IPS-NIHi7 (cell line): ENCODE results near the gene AUTS2.
"Not testable (repeated sequence)": the region's sequence is repeated elsewhere in the genome, so short reads cannot be mapped to it uniquely, and the experiment has no call there.

Experiments used
- DNase-seq: peaks from one replicate; pipeline ENCODE4 v3.0.0; 2012; ENCODE audit warnings: mixed read lengths; ENCODE audit errors: extremely low spot score

Gene AUTS2

GRCh38 chr7:69761290-69761922 is 163.1 kb downstream of the AUTS2 start:
- no peak for DNase-seq

- no peak for DNase-seq
Observed at GRCh38 chr7:69762821-69763352, 164.6 kb downstream of the AUTS2 start.

DNA sequence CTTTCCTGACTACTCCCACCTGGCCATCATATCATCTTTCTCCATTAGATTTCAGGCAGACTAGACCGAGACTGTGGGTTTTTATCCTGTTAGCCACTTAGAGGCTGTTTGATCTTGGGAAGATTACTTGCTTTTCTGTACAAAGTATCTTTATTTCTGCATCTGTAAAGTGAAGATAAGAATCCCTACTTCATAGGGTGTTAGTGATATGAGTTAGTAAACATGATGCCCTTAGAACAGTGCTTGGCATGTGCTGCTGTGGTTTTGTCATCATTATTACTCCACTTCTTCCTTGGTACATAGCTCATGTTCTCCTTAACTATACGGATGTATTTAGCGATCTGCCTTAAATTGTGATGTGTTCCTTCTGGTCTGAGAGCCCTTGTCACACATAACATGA is 165.2 kb downstream of the AUTS2 start:
- DNase-seq: no peak

GRCh38 chr7:69764147-69764546 is 165.9 kb downstream of the AUTS2 start:
- no peak for DNase-seq

DNA sequence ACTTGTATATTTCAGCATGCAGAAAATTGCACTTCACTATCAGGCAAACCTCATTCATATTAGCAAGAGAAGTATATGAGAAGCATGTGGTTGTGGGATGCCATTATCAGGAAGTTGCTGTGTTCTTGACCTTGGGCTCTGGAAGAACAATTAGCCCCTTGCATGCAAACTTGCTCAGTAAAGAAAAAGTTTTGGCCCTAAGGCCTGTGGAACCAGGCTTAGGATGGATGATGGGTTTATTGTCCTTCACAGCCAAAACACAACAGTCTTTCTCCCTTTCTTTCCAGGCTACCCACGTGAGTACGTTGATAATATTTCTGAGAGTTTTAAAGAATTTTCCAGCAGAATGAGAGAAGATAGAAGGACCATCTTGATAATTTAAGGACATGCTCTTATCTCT is 166.4 kb downstream of the AUTS2 start:
- no peak for DNase-seq

GRCh38 chr7:69765879-69766278 is 167.6 kb downstream of the AUTS2 start:
- DNase-seq: no peak

- DNase-seq: no peak
Observed at GRCh38 chr7:69768986-69769595, 170.8 kb downstream of the AUTS2 start.

- DNase-seq: no peak
Observed at GRCh38 chr7:69769826-69770225, 171.6 kb downstream of the AUTS2 start.

DNA sequence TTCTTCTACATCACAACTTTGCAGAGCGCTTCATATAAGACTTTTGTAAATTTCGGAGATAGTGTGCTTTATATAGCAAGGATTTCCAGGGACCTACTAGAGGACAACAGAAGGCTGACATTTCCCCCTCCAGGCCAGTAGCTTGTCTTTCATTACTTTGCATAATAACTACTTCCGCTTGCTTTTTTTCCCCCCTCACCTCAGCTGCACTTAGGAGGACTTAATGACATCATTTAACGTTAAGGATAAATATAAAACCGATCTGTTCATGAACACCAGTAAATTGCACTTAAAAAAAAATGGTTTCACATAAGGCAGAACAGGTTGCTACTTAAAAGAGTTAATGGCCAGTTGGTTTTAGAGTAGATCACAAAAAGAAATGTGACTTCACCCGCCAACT is 172.3 kb downstream of the AUTS2 start:
- no peak for DNase-seq

DNA sequence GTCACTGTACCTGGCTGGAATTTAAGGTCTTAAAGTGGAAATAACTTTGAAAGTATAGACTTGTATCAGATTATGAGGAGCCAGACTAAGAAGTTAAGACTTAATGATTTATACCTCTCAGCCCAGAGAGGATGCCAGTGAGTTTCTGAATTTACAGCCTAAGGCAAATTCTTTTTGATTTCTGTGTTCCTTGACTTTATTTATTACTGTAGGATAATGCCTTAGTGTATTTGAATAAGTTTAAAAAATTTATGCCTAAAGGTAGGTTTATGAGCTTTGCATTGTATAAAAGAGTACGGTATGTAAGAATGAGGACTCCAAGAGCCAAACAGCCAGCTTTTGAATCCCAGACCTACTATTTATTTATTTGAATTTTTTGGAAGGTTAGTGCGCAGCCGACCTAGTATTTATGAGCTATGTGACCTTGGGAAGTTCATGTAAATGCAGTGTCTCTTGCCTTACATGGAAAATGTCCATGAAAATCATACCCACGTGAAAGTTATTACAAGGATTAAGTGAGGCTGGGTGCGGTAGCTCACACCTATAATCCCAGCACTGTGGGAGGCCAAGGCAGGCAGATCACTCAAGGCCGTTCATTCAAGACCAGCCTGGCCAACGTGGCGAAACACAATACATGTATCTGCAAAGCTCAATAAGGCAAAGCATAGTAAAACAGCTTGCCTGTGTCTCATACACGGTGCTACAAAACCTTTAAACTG is 174.6 kb downstream of the AUTS2 start:
- no peak for DNase-seq

DNA sequence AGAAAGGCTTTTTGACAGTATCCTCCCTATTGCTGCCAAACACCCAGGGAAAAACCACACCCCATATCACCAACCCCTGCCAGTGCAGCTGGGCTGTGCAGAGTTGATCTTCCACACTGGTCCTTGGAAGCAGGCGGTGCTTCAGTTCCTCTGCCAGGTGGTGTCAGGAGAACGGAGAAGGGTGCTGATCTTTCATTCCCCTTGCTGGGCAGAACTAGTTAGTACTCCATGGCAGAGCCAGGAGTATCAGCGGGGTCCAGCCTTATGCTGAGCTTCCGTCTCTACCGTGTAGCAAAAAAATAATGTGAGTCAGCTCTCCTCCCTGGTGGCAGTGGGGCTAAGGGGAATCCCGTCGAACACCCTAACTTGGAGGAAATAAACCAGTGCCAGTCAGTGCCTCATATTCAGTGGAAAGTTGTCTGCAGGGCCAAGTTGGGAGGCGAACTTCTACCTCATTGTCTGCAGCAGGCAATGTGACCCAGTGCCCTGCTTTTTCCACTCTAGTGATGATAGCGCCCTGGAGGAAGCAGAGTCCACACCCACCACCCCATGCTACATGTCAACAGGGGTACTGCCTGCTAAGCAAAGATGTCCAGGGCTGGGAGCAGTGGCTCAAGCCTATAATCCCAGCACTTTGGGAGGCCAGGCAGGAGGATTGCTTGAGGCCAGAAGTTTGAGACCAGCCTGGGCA is 175.4 kb downstream of the AUTS2 start:
- no peak for DNase-seq

DNA sequence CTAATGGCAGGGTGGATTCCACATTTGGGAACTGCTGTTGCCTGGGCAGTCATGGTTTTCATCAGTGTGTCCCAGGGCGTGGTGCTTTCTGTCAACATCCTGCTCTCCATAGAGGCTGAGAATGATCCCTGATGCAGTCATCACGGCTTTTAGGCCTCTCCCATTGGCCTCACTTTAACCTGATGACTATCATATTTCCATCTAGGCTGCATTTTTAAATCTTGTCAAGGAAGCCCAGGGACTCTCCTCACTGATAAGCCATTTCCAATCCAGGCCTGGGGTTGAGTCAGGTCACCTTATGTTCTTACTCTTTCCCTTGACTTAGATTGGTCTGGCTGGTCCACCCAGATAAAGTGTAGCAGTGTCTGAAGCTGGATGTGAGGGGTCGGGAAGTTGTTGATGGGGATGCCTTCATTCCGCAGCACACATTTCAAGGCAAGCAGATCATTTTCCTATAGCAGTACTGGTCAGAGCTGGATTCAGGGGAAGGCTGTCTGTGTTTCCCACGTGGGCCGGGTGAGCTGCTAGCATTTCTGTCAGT is 177.0 kb downstream of the AUTS2 start:
- DNase-seq: no peak

DNA sequence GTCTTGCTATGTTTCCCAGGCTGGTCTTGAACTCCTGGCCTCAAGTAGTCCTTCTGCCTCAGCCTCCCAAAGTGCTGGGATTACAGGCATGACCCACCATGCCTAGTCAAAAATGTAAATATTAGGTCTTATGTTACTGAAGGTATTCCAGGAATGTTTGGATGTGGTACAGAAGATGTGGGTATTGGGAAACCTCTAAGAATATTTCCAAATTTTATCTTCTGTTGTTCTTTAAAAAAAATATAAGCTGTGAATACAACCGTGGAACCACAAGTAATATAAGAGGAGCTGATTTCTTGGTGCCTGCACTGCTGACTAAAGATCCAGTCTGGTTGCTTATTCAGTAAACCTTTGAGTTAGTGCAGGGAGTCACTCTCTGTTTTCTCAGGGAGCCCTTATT is 178.3 kb downstream of the AUTS2 start:
- no peak for DNase-seq

DNA sequence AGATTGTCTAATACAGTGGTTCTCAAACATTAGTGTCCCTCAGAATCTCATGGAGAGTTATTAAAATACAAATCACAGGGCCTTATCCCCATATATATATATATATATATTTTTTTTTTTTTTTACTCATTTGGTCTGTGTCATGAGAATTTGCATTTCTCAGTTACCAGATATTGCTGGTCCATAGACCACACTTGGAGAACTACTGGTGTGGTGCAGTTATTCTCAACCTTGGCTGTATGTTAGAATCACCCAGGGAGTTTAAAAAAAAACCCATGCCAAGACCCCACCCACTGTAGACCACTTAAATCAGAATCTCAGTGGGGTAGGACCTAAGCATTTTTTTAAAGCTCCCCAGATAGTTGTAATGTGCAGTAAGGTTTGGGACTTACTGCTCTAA is 179.9 kb downstream of the AUTS2 start:
- no peak for DNase-seq

GRCh38 chr7:69780379-69780778 is 182.1 kb downstream of the AUTS2 start:
- DNase-seq: peak; percentile 59

DNA sequence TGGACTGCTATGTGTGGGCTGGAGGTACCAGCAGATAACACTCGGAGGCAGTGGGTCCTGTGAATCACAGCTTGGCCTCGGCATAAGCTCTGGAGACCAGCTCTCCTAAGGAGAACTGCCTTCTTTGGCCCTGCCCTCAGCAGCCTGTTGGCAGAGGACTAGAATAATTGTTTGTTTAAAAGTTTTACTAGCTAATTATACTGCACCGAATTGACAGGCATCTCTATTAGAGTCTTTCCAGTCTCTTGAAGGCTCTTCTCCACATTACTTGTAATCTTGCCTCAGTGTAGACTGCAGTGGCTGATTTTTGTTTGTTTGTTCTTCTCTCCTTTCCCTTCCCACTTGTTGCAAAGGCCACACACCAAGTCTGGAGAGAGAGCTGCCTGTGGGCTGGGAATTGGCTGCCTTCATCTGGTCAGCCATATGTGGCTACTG is 183.2 kb downstream of the AUTS2 start:
- DNase-seq: no peak

DNA sequence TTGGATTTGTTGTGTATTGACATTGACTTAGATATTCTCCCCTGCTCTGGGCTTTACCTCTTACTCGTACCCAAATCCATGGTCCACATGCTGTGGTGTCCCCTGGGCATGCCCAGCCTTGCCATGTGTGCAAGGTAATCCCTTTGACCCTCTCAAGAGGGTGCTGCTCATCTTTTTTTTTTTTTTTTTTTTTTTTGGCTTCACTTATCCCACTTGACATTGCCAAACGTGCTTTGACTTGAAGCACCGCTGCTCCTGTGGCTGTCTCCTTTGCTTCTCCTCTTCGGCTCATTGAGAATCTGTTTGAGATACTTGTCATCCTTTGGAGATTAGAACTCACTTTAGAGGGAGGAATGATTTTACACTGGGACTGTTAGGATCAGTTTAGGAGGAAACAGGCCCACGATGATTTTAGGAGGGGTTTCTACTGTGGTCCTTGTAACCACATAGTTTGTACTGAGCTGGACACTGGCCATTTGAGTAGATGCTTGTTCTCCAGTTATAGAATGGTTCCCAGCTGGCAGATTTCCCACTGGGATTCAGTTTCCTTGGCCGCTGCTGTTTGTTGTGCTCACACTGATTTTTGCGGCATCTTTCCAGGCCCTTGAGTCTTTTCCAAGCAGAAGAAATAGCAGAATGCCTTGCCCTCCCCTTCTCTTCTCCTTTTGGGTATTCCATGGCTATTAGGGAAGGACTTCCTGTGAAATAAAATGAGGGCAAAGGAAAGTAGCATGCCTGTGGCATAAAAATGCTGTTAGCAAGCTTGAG is 184.8 kb downstream of the AUTS2 start:
- DNase-seq: no peak

DNA sequence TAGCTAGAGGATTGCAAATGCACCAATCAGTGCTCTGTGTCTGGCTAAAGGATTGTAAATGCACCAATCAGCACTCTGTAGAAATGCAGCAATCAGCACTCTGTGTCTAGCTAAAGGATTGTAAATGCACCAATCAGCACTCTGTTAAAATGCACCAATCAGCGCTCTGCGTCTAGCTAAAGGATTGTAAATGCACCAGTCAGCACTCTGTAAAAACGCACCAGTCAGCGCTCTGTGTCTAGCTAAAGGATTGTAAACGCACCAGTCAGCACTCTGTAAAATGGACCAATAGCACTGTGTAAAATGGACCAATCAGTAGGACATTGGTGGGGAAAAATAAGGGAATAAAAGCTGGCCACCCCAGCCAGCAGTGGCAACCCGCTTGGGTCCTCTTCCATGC is 187.9 kb downstream of the AUTS2 start:
- not testable (repeated sequence) for DNase-seq

DNA sequence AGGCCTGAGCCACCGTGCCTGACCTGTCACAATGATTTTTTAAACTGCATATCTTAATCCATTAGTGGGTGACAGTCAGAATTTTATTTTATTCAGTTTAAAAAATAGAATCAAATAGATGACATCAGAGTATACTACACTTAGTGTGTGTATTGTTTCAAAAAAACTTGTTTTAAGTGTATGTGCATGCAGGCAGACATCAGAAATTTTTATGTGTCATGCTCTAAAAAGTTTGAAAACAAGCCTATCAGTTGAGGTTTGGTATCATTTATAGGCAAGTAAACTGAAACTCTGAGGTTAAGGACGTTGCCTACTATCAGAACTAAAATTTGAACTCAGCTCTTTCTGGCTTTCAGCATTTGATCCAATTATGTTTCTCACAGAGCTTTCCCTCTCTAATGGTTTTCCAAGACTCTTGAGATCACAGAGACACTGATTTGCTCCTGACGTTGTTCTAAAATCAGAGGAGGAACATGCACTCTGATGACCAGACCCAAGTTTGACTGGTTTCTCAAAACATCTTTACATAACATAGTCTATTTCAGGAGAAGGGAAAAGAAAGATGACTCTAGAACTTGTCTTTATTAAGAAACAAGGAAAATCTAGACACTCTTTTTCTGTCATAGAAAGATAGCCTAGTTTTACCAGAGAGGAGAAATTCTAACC is 188.6 kb downstream of the AUTS2 start:
- DNase-seq: no peak

DNA sequence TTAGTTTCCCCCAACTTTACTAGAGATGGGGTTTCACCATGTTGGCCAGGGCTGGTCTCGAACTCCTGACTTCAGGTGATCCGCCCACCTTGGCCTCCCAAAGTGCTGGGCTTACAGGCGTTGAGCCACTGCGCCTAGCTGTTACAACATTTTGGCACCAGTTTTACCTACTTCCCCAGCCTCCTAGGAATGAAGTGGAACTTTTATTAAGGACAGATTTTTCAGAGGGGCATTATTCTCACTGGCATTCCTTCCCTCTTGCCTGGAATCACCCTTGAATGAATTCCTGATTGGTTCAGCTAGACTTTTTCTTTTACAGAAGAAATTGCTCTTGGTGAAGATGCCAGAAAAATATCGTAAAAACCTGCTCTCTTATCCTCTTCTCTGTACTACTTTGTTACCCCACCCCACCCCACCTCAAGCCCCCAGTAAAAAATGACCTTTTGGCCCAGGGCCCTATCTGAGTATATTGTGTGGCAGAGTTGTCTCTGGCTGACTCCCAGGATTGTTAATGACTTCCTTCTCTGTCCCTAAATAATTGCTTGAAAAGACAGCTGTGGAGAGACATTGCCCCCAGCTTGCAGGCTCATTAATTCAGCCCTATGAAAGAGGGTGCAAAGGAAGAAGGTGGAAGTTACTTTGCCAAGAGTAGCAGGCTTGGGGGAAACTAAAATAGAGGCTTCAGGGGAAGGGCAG is 189.6 kb downstream of the AUTS2 start:
- no peak for DNase-seq
